RCC 7860 (cell line): ENCODE data around the gene MSI2.

Source experiments
- DNase-seq: peaks from one replicate; pipeline ENCODE4 v3.0.0-alpha.2; 2015; ENCODE audit warnings: low spot score
- FAIRE-seq: peaks from 2 replicates; lab custom pipeline; 2012; peaks lifted over from hg19 to GRCh38; lab: Jason Lieb, UNC

Gene MSI2

GRCh38 chr17:57245786-57246185, 10.5 kb upstream of the MSI2 start:
- FAIRE-seq (no peak), DNase-seq (no peak)

- no peak for DNase-seq
- no peak for FAIRE-seq
These were observed 10.1 kb upstream of the MSI2 start for GRCh38 chr17:57246257-57246656.

- FAIRE-seq (no peak), DNase-seq (no peak)
These were observed 9.1 kb upstream of the MSI2 start for GRCh38 chr17:57247261-57247660.

GRCh38 chr17:57247913-57248312, 8.4 kb upstream of the MSI2 start:
- FAIRE-seq (no peak), DNase-seq (no peak)

- FAIRE-seq (no peak), DNase-seq (no peak)
These were observed 6.8 kb upstream of the MSI2 start for GRCh38 chr17:57249520-57249919.

GRCh38 chr17:57251211-57251787, 5.0 kb upstream of the MSI2 start:
- no peak for FAIRE-seq
- DNase-seq, result no peak

GRCh38 chr17:57253362-57254065, 2.8 kb upstream of the MSI2 start:
- no peak for FAIRE-seq
- DNase-seq, result no peak

- FAIRE-seq, result no peak
These were observed 1.0 kb upstream of the MSI2 start for GRCh38 chr17:57255182-57255775.

GRCh38 chr17:57256708-57257112, 387 bp downstream of the MSI2 start:
- FAIRE-seq (no peak), DNase-seq (no peak)

More at GRCh38 chr17:57255182-57255775, 1.0 kb upstream of the MSI2 start:
- DNase-seq, result no peak

- no peak for FAIRE-seq
- no peak for DNase-seq
These were observed 1.0 kb downstream of the MSI2 start for GRCh38 chr17:57257195-57257894.

- no peak for DNase-seq
These were observed 1.9 kb downstream of the MSI2 start for GRCh38 chr17:57257895-57258851.

GRCh38 chr17:57259306-57259705, 3.0 kb downstream of the MSI2 start:
- DNase-seq (no peak), FAIRE-seq (no peak)

More at GRCh38 chr17:57257895-57258851, 1.9 kb downstream of the MSI2 start:
- no peak for FAIRE-seq

- no peak for FAIRE-seq
- no peak for DNase-seq
These were observed 3.5 kb downstream of the MSI2 start for GRCh38 chr17:57259817-57260216.

- FAIRE-seq (no peak), DNase-seq (no peak)
These were observed 4.2 kb downstream of the MSI2 start for GRCh38 chr17:57260325-57261083.

- FAIRE-seq (no peak), DNase-seq (no peak)
These were observed 4.8 kb downstream of the MSI2 start for GRCh38 chr17:57261084-57261461.

GRCh38 chr17:57262557-57262956, 6.2 kb downstream of the MSI2 start:
- FAIRE-seq (no peak), DNase-seq (no peak)

GRCh38 chr17:57264250-57264649, 7.9 kb downstream of the MSI2 start:
- DNase-seq, result no peak
- no peak for FAIRE-seq

GRCh38 chr17:57264776-57265175, 8.5 kb downstream of the MSI2 start:
- DNase-seq, result no peak
- FAIRE-seq, result no peak

- DNase-seq, result no peak
These were observed 10.6 kb downstream of the MSI2 start for GRCh38 chr17:57266902-57267311.

GRCh38 chr17:57268181-57268580, 11.9 kb downstream of the MSI2 start:
- no peak for DNase-seq
- FAIRE-seq, result no peak

More at GRCh38 chr17:57266902-57267311, 10.6 kb downstream of the MSI2 start:
- no peak for FAIRE-seq
